Measurements from ENCODE around the gene EFCAB8.
"Not testable (repeated sequence)": the region's sequence is repeated elsewhere in the genome, so short reads cannot be mapped to it uniquely, and the experiment has no call there.

DNA sequence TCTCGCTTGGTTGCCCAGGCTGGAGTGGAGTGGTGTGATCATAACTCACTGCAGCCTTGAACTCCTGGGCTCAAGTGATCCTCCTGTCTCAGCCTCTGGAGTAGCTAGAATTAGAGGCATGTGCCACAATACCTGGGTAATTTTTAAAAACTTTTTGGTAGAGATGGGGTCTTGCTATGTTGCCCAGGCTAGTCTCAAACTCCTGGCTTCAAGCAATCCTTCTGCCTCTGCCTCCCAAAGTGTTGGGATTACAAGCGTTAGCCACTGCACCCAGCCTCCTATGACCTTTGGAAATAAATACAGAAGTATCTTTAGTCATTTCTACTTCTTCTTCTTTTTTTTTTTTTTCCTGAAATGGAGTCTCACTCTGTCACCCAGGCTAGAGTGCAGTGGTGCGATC, 11.8 kb downstream of the EFCAB8 start:
- TF ChIP-seq, protein P1, sequence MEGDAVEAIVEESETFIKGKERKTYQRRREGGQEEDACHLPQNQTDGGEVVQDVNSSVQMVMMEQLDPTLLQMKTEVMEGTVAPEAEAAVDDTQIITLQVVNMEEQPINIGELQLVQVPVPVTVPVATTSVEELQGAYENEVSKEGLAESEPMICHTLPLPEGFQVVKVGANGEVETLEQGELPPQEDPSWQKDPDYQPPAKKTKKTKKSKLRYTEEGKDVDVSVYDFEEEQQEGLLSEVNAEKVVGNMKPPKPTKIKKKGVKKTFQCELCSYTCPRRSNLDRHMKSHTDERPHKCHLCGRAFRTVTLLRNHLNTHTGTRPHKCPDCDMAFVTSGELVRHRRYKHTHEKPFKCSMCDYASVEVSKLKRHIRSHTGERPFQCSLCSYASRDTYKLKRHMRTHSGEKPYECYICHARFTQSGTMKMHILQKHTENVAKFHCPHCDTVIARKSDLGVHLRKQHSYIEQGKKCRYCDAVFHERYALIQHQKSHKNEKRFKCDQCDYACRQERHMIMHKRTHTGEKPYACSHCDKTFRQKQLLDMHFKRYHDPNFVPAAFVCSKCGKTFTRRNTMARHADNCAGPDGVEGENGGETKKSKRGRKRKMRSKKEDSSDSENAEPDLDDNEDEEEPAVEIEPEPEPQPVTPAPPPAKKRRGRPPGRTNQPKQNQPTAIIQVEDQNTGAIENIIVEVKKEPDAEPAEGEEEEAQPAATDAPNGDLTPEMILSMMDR (IDR thresholded peaks at IDR 0.05) = not testable (repeated sequence)
- TF ChIP-seq POLR2A (IDR thresholded peaks at IDR 0.05) = not testable (repeated sequence)

Measured in heart left ventricle (tissue), 13 donors.